HG03039 (cell line): ENCODE results near the gene CHRNA7.
"Not testable (repeated sequence)": the region's sequence is repeated elsewhere in the genome, so short reads cannot be mapped to it uniquely, and the experiment has no call there.

Experiments
- ATAC-seq: cut with Tn5 transposase; IDR thresholded peaks from one replicate; pipeline ENCODE4 v1.9.1; 2021; ENCODE audit warnings: mild to moderate bottlenecking, moderate library complexity; ENCODE audit not compliant: unreplicated experiment

CHRNA7 gene

GRCh38 chr15:32119694-32120330 lies 89.5 kb downstream of the CHRNA7 start:
- ATAC-seq: no peak

- no peak for ATAC-seq
Observed at GRCh38 chr15:32120577-32121383, 90.5 kb downstream of the CHRNA7 start.

GRCh38 chr15:32121384-32121695 lies 91.0 kb downstream of the CHRNA7 start:
- ATAC-seq: no peak

- no peak for ATAC-seq
Observed at GRCh38 chr15:32122013-32122412, 91.7 kb downstream of the CHRNA7 start.

GRCh38 chr15:32123473-32123872 lies 93.2 kb downstream of the CHRNA7 start:
- ATAC-seq: no peak

- ATAC-seq: no peak
Observed at GRCh38 chr15:32124726-32125125, 94.4 kb downstream of the CHRNA7 start.

- no peak for ATAC-seq
Observed at GRCh38 chr15:32125595-32125994, 95.3 kb downstream of the CHRNA7 start.

GRCh38 chr15:32129815-32130214 lies 99.5 kb downstream of the CHRNA7 start:
- ATAC-seq: no peak

GRCh38 chr15:32130823-32131222 lies 100.5 kb downstream of the CHRNA7 start:
- ATAC-seq: no peak

GRCh38 chr15:32131803-32132202 lies 101.5 kb downstream of the CHRNA7 start:
- ATAC-seq: no peak

- ATAC-seq: no peak
Observed at GRCh38 chr15:32132859-32133258, 102.5 kb downstream of the CHRNA7 start.

GRCh38 chr15:32134842-32135241 lies 104.5 kb downstream of the CHRNA7 start:
- ATAC-seq: no peak

GRCh38 chr15:32135335-32135734 lies 105.0 kb downstream of the CHRNA7 start:
- ATAC-seq: no peak

- not testable (repeated sequence) for ATAC-seq
Observed at GRCh38 chr15:32145512-32145911, 115.2 kb downstream of the CHRNA7 start.

GRCh38 chr15:32148833-32149555 lies 118.7 kb downstream of the CHRNA7 start:
- ATAC-seq: no peak

GRCh38 chr15:32152574-32152973 lies 122.3 kb downstream of the CHRNA7 start:
- ATAC-seq: no peak

GRCh38 chr15:32153868-32154623 lies 123.7 kb downstream of the CHRNA7 start:
- ATAC-seq: not testable (repeated sequence)

- not testable (repeated sequence) for ATAC-seq
Observed at GRCh38 chr15:32162143-32162542, 131.8 kb downstream of the CHRNA7 start.

- ATAC-seq: not testable (repeated sequence)
Observed at GRCh38 chr15:32164065-32164464, 133.8 kb downstream of the CHRNA7 start.

GRCh38 chr15:32164747-32165146 lies 134.4 kb downstream of the CHRNA7 start:
- ATAC-seq: not testable (repeated sequence)

GRCh38 chr15:32165775-32166174 lies 135.5 kb downstream of the CHRNA7 start:
- not testable (repeated sequence) for ATAC-seq
